A204.1 (cell line): ENCODE data around the gene TBC1D9B.

Source experiments
- FAIRE-seq: peaks from 2 replicates; lab custom pipeline; 2012; peaks lifted over from hg19 to GRCh38; lab: Jason Lieb, UNC

TBC1D9B gene

DNA sequence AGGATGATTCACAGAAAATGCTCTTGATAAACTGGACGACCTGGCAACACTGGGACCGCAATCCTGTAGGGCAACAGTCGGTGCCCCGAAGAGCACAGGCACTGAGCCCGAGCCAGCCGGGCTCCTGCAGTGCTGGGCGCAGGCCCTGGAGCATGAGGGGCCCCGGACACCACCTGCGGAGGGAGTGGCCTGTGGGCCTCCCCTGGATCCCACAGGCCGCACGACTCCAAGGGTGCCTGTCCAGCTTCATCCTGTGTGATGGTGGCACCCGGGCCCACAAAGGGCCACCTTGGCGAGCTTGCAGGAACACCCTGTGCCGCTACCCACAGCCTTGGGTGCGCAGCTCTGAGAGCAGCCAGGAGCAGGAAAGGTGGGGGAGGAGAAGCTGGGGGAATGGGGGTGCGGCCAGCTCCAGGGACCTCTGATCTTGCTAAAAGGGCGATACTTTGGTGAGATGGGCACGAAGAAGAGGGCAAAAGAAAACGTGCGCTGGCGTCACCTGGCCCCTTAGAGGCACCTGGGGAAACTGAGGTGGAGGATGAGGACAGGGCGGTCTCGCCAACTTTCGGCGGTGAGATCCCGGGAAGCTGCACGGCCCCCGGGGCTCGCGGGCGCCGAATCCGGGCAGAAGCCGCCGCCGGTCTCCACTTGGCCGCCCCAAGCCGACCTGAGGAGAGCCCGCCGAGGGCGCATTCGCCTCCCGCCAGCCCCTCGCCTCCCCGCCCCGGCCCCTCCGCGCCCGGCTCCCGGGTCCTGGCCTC is 722 bp downstream of the TBC1D9B start:
- FAIRE-seq: no peak

- no peak for FAIRE-seq
These were observed 1.4 kb downstream of the TBC1D9B start for GRCh38 chr5:179906294-179906794.

GRCh38 chr5:179905161-179905560 is 2.5 kb downstream of the TBC1D9B start:
- FAIRE-seq: no peak

- no peak for FAIRE-seq
These were observed 3.1 kb downstream of the TBC1D9B start for GRCh38 chr5:179904463-179905160.

DNA sequence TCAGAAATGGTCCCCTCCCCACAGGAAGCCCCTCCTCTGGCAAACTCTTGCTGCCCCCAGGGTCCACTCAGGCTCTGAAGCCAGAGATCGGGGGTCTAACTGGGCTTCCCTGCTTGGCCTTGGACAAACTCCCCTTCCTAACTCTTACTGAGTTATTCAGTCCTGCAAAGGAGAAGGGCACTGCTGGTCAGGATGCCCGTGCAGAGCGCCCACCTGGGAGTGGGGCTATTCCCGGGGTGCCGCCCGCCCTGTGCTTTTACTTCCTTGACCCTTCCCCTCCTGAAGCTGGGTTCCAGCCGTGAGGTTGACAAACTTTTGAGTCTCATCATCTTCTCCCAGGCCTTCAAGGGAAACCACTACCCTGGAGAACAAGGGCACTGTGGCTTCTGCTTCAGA is 4.9 kb downstream of the TBC1D9B start:
- FAIRE-seq: no peak

DNA sequence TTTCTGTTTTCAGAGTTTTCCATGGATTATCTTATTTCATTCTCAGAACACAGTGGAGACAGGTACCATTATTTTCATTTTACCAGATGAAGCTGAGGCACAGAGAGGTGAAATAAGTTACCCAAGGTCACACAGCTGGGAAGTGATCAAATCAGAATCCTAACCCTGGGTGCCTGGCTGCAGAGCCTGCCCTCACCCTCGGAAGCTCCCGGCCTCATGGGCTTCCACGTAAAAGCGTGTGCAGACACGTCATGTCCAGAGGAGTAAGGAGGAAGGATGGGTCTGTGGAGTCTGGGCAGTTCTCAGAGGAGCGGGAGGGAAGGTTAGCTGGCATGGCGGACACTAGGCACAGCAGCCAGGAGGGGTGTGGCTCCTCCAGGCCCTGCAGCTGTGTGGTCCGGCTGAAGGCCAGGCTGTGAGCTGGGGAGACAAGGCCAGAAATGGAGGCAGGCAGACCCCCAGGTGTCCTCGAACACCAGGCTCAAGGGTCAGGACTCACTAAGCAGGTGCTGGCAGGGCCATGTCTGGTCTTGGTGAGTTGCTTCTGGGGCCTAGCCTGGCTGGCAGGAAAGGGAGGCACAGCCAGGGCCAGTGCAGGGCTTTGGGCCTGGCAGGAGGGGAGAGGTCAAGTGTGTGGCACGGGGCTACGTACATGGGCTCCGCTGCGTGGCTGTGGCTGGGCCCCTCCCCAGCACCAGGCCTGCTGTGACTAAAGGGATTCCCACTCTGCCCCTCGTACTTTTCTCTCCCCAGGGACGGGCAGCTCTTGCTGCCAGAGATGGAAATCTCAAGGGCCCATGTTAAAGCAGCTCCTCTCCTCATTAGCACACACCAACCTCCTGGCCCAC is 5.6 kb downstream of the TBC1D9B start:
- no peak for FAIRE-seq

DNA sequence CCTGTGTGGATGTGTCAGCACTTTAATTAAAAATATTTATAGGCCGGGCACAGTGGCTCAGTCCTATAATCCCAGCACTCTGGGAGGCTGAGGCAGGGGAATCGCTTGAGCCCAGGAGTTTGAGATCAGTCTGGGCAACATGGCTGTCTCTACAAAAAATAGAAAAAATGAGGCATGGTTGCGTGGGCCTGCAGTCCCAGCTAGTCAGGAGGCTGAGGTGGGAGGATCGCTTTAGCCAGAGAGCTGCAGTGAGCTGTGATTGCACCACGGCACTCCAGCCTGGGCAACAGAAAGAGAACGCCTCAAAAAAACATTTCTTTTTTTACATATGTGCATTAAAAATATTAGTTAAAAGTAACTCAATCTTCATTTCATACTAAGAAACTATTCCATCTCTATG is 6.2 kb downstream of the TBC1D9B start:
- FAIRE-seq: no peak

GRCh38 chr5:179900711-179901110 is 7.0 kb downstream of the TBC1D9B start:
- no peak for FAIRE-seq

- FAIRE-seq: no peak
These were observed 7.5 kb downstream of the TBC1D9B start for GRCh38 chr5:179900206-179900605.

DNA sequence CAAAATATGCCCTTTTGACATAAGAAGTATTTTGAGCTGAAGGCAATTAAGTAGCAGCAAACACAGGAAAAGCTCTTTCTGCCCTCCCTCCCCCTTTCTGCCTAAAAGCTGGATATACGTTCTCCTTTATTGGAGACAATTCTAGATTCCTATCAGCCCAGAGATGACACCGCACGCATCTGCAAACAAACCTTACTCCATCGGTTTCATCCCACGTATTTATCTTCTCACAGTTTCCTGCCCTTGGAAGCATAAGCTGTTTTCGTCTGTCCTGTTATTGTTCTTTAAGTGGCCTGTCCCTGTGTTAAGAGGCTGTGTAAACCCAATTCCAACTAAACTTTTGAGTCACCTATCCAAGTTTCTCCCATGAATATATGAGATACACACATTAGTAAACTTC is 11.8 kb downstream of the TBC1D9B start:
- FAIRE-seq: no peak

DNA sequence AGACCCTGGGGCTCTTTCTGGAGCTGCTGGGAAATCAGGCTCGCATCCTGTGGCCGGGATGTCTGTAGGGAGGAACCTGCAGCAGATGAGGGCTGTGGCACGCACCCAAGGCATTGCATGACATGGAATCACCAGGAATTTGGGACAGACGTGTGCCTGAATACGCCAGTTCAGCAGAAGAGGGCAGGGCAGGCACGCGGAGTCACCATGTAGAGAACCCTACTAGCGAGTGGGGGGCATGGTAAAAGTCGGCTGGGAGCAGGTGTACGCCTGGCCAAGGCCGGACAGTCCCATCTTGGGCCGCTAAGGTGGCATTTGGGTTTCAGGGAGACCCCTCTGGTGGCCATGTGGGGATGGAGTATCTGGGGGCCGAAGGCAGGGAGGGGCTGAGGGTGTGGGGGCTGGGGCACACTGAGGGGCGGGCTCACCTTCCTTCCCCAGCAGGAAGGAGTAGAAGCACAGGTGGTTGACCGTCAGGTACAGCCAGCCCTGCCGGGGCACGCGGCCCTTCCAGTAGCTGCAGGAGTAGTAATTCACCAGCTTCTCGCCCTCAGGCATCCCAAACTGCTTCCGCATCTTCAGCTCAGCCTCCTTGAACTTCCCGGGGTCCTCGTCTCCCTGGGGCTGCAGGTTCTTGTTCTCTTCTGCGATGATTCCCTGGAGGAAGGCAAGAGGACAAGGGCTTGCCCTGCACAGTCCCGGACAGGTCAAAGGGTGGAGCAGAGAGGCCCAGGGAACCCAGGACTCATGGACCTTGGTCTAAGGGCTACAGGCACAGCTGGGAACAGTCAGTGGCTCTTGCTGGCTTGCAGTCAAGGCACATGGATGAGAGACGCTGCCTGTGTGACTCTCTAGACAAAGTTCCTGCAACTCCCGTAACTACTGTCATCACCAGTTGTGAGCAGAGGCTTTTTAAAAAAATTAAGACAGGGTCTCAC is 13.5 kb downstream of the TBC1D9B start:
- FAIRE-seq: no peak

DNA sequence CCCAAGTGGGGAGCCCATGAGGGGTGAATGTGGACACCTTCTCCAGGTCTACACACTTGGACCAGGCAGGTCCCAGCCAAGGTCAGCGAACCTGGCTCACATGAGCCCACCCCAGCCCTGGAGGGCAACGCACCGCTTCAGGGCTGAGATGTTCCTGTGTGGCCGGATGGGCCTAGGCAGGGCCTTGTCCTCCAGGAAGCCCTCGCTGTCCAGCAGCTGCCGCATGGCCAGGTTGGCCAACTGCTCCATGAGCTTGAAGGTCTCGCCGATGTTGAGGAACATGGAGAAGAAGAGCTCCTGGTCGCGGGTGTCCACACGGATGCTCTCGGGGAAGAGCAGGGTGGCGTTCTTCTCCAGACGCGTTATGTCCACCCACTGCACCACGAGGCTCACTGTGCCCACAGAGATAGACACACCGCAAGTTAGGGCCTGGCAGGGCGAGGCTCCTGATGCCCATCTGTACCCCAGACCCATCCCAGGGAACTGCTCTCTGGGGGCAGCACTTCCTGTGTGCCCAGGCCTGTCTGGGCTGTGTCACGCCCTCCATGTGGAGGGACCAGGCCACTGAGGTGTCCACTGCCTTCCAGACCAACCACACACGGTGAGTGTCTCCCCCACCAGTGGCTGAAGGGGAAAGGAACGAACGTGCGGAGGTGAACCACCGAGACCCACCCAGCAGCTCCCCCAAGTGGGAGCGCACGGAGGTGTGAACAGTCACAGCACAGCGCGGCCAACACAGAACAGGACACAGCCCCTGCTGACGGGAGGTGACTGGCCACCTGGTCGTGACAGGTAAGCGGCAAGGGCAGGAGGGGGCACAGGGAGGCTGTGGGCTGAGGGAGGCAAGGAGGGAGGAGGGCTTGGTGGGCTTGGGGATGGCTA is 14.4 kb downstream of the TBC1D9B start:
- FAIRE-seq: no peak

- FAIRE-seq: no peak
These were observed 15.4 kb downstream of the TBC1D9B start for GRCh38 chr5:179892255-179892654.

GRCh38 chr5:179890751-179891682 is 16.7 kb downstream of the TBC1D9B start:
- no peak for FAIRE-seq

- FAIRE-seq: no peak
These were observed 17.8 kb downstream of the TBC1D9B start for GRCh38 chr5:179889885-179890284.

GRCh38 chr5:179887802-179888201 is 19.9 kb downstream of the TBC1D9B start:
- no peak for FAIRE-seq

DNA sequence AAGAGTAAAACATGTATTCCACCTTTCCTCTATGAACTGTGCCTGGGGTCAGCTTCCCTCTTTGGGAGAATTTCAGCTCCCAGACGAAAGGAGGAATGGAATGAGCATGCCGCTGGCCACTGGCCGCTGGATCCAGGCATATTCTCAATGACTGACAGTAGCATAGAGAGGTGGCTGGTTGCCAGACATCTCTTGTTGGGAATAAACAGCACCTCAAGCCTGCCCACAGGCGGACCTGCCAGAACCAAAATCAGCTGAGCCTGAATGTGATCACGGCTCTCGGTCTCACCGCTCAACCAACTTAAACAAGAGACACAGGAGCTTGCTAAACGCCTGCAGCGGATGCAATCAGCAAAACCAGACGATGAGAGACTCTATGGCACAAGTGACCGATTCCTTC is 20.6 kb downstream of the TBC1D9B start:
- no peak for FAIRE-seq

DNA sequence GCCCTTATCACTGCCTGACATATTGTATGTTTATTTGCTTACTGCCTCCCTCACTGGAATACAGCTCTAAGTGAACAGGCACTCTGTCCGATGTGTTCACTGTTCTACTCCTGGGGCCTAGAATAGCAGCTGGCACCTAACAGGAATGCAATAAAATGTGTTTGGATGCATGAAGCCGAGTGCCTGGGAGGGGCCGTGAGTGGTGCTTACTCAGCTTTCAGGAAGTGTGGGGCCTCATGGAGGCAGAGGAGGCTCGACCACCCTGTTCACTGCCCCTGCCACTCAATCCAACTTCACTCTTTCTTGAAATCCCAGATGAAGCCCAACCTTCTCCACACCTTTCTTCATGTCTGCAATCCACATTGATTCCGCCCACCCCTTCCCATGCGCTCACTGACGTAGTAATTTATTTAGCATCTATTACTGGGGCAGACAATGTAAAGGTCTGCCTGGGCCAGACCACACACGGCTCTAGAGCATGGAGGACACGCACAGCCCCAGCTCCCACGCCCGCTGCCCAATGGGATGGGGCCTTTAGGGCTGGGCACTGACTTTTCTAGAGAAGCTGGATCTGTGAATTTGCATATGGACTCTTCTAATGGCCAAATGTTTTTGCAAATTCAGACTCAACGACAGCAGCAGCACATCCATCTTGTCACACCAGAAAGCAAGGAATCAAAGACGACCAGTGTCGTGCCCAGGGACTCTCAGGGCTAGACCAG is 21.3 kb downstream of the TBC1D9B start:
- no peak for FAIRE-seq
